Measurements from ENCODE around the gene TRABD2B.

Gene TRABD2B

DNA sequence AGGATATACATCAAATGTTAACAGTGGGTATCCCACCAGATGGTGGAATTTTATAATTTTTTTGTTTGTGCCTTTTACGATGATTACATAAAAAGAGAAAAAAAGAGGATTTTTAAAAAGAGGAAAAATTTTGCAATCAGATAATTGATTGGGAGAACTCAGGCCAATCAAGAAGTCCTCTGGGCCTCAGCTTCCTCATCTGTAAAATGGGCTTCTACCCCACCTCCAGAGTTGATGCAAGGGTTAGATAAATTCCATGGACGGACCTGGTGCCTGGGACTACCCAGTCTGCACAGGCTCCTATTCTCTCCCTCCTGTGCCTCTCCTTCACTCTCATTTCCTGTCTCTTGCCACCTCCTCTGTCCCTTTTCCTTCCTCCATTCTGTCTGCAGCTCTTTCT lies 88.9 kb downstream of the TRABD2B start:
- no peak for DNase-seq (ENCODE audit: low read depth)

DNA sequence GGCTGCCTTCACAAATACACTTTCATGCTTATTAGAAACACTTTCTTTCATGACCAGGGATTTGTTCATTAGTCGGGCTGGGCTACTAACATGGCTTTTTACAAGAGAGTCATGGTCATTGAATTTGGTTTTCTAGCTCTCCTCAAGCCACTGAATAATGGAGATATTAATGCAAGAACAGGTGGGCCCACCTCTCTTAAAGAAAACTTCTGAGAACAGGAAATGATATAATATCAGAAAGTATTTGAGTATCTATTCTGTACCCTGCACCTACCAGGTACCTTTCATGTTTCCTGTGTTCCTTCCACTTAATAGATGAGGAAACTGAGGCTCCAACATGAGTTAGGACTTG lies 90.0 kb downstream of the TRABD2B start:
- no peak for DNase-seq (ENCODE audit: low read depth)

DNA sequence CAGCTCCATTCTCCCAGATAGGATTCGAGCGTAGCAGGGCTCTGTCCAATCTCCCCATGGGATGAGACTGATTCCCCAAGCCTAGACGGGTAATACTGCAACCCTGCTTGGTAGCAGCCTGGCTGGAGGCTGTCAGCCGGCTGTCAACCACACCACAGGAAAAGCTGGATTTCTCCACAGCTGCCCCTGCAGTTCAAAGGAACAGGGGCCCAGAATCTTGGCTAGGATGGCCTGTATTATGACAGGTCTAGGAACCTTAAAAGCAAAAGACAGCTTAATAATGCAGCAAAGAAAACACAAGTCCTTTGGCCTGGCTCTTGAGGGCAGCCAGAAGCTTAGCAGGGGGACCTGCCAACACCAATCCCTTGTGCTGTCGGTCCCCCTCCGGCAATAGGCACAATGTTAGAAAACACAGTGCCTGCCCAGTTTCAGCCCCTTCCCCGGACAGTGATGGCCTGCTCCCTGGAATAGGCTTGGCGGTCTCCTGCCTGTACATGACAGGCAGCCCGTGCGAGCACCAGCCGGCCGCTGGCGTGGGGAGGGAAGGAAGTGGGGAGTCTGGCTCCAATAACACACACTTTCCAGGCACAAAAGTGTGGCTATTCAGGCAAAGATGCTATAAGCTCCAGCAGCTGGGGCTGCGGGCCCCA lies 90.5 kb downstream of the TRABD2B start:
- DNase-seq (ENCODE audit: low read depth) = no peak

DNA sequence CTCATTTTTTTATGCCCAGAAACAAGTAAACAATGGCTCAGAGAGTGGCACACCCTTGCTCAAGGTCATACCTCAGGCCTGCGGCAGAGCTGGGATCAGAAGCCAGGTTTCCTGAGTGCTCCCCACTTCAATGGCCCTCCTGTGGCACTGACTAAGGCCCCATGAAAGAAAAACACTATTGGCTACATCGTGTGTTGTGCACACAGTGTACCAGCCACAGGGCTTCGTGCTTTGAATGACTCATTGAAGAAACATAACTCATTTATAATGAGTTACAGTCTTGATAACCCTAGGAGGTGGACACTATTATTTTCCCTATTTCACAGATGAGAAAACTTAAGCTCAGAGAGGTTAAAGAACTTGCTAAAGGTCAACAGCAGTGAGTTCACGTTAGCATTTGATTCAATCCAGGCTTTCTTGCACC lies 91.2 kb downstream of the TRABD2B start:
- no peak for DNase-seq (ENCODE audit: low read depth)

DNA sequence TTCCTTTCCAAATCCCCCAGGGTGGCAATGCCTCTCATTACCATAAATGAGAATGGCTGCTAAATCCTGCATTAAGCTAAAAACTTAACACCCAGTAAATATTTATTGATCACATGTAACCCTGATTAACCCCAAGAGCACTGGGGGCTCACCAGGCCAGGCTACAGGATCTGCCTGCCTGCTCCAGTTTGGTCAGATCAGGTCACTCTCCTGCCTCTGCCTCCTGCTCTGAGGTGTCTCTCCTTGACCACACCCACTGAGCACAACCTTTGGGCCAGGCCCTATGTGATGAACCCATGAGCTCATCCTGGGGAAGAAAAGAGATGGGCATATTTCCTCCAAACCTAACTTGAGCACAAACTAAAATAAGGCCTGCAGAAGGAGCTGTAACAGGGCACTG lies 93.5 kb downstream of the TRABD2B start:
- DNase-seq (ENCODE audit: low read depth) = no peak

DNA sequence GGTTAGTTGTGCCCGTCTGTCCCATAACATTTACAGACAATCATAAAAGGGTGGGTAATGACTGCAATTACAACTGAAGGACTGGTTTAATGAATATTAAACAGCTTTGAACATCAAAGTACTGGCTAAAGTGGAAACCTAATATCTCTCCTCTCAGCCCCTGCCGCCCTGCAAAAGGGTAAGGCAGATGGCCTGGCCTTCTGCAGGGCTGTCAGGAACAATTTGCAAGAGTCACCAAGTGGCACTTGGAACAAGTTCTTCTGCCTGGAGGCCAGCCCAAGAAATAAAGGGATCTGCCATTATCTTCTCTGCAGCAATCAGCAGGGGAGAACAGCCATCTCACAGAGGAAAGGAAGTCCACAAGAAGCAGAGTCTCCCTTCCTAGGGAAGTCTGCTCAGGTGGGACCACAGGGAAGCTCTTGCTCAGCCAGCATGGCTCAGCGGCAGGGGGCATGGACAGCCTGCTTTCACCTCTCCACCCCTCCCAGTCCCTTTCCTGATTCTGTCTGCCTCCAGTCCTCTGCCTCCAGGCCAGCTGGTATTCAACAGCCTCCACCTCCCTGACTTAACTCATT lies 96.1 kb downstream of the TRABD2B start:
- DNase-seq (ENCODE audit: low read depth) = no peak

DNA sequence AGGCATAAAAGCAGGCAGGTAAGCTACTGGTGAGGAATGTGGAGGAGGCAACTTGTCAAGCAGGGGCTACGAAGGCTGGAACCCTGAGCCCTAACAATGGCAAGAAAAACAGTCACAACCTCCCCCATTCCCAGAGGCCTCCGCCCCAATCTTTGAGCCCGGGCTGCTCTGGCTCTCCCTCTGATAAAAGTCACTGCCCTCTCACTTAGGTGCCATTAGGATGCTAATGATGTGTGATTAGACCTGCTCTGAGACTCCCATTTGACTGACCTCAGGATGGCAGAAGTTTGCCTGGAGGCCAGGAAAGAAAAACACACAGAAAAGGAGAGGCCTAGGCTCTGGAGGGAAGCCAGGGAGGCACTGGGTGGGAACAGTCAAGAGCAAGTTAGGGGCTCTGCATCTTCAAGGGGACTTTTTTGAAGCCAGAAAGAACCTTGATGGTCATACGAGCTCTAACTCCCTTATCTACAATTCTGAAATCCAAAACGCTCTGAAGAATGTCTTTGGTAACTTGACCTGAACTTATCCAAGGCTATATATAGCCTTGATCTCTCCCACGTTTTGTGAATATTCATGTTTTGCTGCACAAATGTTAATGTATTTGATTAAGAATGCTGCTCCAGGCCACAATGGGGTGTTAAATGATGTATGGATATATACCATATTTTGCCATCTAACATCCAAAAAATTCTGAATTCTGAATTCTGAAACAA lies 98.9 kb downstream of the TRABD2B start:
- no peak for DNase-seq (ENCODE audit: low read depth)

DNA sequence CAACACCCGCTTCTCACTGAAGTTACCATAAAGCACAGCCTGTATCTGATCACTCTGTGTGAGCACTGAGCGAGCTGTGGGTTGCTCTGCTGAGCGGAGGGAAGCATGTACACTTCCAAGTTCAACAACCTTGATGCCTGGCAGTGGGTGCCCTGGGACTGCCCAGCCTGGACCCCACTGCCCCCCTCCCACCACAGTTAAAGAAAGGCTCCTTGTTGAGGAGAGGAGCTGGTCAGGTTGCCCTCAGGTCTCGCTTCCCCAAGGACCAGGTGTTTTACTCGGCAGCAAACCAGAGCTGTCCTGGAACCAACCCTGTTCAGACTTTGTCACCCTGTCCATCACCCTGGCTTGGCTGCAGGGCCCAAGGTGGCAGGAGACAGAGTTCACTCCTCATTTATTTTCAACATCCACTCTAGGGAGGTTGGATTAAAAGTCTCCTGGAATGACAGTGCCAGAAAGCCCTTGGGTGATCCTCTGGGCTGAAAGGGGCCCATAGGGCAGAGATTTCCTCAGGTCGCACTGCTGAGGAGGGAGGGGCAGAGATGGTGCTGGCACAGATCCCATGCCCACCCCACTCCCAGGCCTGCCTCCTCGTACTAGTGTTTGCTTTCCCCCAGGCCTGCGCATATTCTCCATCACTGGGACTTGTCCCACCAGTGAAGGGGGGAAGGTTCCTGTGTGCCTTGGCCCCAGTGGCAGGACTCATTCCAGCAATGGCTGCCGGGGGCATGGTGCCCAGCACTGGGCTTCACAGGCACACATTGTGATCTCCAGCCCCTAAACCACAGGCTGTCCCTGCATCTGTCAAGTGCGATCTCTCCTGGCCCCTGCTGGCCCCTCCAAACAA lies 101.7 kb downstream of the TRABD2B start:
- DNase-seq (ENCODE audit: low read depth) = no peak

DNA sequence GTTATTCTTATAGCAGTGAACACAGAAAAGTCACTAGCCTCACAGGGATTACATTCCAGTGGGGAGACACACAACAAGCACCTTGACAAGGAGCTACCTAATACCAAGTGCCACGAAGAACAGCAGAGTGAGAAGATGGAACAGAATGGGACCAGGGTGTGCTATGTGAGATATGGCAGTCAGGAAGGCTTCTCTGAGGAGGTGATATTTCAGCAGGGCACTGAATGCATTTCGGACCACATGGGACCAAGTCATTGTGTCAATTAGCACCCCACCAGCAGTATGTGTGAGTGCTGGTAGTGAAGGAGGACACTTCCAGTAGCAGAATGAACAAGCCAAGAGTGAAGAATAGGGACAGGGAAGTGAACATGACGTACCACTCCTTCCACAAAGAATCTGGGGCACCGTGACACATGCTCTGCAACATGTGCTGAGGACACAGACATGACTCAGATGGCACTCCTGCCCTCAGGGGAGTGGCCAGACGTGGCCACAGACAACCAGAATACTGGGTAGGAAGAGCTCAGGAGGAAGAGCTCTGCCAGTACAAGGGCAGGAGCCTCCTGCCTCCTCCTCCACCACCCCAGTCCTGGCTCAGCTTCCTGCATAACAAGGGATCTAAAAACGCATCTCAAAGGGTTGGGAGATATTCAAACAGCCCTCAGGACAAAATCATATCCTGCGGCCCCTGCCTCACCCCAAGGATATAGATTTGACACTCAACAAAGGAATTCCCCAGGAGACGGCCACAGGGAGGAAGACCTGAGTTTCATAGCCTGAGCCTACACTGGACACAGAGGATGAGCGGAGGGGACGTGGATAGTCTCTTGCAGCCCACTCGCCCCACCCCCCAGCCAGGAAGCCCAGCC lies 102.5 kb downstream of the TRABD2B start:
- DNase-seq (ENCODE audit: low read depth) = no peak

DNA sequence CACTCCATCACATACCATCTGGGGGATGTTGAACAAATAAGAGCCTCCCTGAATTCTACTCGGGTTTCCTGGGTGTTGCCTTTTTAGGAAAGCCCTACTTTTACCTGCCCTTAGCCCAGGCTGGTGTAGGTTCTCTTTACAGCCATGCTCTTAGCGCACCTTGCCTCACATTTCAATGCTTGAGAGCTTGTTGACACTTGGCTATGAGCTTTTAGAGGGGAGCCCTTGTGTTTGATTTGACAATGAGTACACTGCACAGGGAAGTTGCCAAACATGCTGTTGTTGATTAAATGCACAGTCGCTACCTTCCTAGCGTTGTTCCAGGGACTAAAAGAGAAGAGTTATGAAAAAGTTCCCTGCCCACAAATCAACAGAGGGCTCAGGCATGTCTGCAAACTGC lies 103.8 kb downstream of the TRABD2B start:
- no peak for DNase-seq (ENCODE audit: low read depth)

DNA sequence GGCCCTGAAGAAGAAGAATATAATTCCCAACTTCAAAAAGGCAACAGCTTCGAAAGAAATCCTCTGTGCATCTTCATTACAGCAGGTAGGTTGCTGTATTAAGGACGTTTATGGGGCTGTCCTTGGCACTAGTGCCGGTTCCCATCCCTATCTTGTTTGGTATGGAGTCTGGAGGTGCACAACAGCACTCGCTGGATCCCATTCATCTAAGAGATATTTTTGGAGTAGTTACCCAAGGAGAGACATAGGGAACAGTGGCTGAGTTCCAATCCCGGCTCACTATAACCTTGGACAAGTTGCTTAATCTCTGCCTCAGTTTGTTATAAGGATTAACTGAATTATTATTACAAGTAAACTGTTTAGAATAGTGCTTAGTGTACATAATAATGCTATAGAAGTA lies 106.4 kb downstream of the TRABD2B start:
- DNase-seq (ENCODE audit: low read depth) = no peak

DNA sequence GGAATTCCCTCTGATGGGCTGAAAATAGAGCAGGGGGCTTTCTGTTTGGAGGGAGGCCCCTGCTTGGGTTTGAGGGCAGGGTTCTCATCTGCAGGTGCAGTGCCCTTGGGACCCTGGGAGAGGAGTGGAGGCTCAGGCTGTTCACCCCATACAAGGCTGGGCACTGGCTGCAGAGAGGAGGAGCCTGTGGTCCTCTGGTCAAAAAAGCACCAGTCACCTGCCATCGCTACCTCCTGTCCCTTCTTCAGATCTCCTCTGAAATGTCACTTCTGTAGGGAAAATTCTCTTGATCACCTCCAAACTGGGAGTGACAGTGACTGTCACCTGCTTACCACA lies 108.9 kb downstream of the TRABD2B start:
- no peak for DNase-seq (ENCODE audit: low read depth)

DNA sequence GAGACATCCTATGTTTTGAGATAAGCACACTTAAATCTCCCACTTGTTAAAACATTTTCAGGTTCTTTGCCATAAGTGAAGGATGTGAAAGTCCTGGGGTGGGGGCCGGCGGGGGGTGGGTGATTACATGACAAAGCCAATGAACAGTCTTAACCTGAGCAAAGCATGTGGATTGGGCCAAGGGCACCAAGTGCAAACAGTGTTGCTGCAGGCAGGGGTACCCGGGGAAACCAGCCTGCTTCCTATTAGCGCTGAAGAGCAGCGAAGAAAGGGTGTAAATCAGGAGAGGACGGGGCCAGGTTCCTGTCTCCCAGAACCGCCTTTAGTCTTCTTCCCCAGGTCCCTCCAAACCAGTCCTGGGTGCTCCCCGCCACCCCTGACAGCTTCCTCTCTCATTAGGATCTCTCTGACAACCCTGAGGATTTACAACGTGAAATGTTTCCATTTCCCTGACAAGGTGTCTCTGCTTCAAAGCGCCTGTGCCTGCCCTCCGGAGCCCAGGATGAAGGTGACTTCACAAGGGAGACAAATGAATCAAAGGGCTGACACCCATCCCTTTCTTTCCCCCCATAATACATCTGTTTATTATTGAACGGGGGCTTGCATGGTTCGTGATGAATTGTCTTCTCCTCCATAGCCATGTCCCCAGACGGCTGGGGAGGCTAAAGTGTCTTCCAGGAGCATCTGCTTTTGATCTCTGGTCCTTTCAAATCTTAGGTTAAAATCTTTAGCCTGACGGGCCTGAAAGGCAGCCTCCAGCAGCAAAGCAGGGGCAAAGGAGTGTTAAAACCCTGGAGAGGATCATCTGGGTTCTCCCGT lies 109.5 kb downstream of the TRABD2B start:
- no peak for DNase-seq (ENCODE audit: low read depth)

DNA sequence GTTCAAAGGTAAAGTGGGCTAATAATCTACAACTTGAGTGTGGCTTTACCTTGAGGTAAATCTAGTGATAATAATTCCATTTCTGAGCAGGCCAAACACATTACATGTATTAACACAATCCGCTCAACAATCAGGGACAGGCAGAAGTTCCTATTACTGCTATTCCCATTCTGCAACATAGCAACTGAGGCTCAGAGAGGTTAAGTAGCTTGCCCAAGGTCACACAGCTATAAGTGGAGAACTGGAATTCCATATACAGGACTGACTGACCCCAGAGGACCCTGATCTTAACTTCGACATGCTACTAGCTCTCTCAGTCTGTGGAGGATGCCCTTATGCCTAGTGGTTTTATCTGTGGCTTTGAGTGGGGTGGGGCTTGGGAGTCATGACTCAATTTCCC lies 110.1 kb downstream of the TRABD2B start:
- DNase-seq (ENCODE audit: low read depth) = no peak

DNA sequence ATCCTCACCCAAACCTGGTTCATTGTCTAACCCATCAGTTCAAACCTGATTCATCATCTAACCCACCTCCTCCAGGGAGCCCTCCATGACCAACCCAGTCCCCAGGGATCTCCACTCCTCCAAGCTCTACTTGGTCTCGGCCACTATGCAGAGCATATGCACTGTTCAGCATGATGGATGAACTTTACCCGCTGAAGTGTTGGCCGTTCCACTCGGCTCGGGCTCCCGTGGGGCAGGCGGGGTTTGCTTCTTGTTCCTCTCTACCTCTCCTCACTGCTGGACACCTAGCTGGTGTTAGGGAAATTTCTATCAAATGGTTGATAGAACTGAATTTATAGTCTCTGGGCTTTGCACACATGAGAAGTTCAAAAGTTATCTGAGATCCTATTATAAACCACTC lies 111.0 kb downstream of the TRABD2B start:
- DNase-seq (ENCODE audit: low read depth) = no peak

DNA sequence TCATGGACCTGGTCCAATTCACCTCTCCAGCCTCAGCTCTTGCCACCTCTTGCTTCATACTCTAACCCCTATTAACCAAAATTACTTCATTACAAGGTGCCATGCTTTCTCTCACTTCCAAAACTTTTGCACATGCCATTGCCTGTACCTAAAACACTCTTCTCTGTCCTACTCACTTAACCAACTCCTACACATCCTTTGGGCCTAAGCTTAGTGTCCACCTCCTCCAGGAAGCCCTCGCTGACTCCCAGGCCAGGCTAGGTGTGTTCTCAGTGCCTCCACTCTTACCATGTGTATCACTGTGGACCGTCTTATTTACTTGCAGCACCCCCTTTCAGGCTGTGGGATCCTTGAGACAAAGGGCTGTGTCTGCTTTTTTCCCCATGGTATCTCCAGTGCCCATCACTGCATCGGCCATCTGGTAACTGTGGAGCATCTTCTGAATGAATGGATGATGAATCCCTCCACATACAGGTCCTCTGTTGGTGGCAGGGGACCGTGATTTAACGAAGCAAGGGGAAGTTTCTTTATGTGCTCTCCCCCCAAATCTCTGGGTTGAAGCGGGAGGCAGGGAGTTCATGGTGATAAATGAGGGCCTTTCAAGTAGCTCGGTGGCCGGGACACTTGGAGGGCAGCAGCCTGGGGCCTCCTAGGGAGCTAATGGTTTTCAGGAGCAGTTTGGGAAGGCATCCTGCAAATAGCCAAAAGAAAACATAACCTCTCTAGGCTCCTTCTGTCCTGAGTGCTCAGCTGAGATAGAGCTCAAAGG lies 111.9 kb downstream of the TRABD2B start:
- DNase-seq (ENCODE audit: low read depth) = no peak

DNA sequence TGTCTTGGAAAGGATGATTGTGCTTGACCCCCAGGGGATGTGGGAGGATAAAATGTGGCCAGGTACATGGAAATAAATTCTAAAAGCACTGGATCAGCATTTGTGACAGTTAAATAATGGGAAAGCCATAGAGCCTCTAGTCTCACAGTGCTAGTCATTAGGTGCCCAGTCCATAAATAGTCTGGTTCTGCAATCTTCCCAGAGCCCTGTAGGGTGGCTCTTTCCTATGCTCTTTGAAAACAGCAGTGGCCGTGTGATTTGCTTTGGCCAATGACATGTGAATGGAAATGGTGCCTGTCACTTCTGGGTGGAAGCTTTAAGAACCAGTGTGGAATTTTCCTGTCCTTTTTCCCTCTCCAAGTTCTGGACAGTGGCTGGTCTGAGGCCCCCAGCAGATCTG lies 113.2 kb downstream of the TRABD2B start:
- DNase-seq (ENCODE audit: low read depth) = no peak

DNA sequence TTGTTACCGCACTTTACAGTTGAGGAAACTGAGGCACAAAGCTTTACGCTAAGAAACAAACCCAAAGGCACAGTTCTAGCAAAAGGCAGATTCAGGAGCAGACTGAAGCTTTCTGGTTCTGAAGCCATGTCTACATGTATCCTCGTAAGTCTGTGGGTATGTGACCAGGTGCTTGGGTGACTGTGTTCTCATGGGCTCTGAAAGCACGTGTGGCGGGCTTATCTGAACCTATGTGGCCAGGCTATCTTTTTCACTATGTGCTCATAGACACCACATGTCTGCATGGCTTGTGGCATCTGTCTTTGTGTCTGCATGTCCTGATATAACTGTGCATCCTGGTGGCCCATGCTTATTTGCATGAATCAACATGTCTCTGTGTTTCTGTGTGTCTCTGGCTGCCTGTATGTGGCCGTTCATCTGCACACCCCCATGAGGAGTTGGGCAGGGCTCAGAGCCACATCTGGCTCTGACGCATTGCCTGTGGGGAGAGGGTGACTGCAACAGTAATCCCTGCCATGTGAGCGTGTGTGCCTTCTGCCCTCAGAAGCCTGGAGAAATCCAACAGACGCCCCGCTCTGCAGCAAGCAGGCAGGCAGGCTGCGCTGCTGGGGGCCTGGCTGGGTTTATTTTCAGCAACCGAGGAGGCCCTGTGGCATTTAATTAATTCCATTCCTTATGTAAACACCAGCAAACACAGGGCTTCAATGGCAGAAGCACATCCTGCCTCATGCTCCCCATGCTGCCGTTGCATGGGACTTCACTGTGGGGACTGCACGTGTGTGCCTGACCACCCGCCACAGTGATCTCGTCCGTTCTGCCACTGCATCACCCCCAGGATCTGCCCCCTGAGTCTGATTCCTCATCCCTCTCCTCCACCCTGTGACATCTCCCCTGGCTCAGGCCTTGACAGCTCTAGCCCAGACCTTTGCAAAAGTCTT lies 115.4 kb downstream of the TRABD2B start:
- no peak for DNase-seq (ENCODE audit: low read depth)

DNA sequence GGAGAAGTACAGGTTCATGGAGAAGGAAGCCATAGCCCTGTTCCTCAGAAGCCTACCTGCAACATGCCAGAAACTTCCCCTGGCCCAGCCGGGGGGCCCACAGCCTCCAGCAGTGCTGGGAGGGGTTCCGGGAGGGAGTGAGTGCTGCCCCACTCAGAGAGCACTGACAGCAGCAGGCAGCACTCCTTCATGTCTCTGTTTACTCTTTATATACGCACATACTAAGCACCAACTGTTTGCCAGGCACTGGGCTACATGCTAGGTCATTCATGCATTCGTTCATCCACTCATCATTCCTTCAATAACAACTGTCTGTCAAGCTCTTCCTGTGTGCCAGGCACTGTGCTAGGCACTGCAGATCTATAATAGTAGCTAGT lies 120.6 kb downstream of the TRABD2B start:
- no peak for DNase-seq (ENCODE audit: low read depth)
